ENCODE measurements around the gene EXOC1. TPM values are rescaled to one million over a fixed set of nuclear protein-coding genes. Genes with fewer than 3 reads are reported as not detected.

EXOC1 gene
- total RNA-seq, 1 experiment from 2014 or later = 12.0 TPM

- Histone ChIP-seq H3K27ac (ENCODE audit: low read depth, low read length, poor library complexity, severe bottlenecking) (no peak overlapping the region), H3K4me3 (ENCODE audit: low read depth, low read length, poor library complexity, severe bottlenecking) (no peak overlapping the region), H3K4me1 (ENCODE audit: insufficient read depth, low read length, poor library complexity, severe bottlenecking) (no peaks in the 10 kb centered on the region), H3K27me3 (replicated peaks; ENCODE audit: insufficient read depth, low read depth, low read length, poor library complexity) (no peaks in the 10 kb centered on the region), H3K9me3 (ENCODE audit: low read depth, low read length, poor library complexity, severe bottlenecking) (no peaks in the 10 kb centered on the region), H3K36me3 (ENCODE audit: insufficient read depth, low read length, poor library complexity, severe bottlenecking) (no peaks in the 10 kb centered on the region)
- TF ChIP-seq EZH2 (IDR thresholded peaks at IDR 0.05; ENCODE audit: borderline replicate concordance, low read depth, low read length, poor library complexity, severe bottlenecking) = no peak
- TF ChIP-seq, protein P1, sequence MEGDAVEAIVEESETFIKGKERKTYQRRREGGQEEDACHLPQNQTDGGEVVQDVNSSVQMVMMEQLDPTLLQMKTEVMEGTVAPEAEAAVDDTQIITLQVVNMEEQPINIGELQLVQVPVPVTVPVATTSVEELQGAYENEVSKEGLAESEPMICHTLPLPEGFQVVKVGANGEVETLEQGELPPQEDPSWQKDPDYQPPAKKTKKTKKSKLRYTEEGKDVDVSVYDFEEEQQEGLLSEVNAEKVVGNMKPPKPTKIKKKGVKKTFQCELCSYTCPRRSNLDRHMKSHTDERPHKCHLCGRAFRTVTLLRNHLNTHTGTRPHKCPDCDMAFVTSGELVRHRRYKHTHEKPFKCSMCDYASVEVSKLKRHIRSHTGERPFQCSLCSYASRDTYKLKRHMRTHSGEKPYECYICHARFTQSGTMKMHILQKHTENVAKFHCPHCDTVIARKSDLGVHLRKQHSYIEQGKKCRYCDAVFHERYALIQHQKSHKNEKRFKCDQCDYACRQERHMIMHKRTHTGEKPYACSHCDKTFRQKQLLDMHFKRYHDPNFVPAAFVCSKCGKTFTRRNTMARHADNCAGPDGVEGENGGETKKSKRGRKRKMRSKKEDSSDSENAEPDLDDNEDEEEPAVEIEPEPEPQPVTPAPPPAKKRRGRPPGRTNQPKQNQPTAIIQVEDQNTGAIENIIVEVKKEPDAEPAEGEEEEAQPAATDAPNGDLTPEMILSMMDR (conservative IDR thresholded peaks at IDR 0.05; ENCODE audit: low read depth, low read length) = no peak
- ChIA-PET POLR2A (ENCODE audit: low non-redundant PET) (no interaction called here), CTCF (no interaction called here)
- no TSS peak for BruUV-seq (replicated peaks)
- no peak for DNase-seq (ENCODE audit: low spot score)
- intact Hi-C loops (cut with micrococcal nuclease; ENCODE audit: unreplicated experiment) = no loop called here
These were observed 51.1 kb downstream of the EXOC1 start for GRCh38 chr4:55904576-55904975.

- H3K27ac ChIP-seq (ENCODE audit: low read depth, low read length, poor library complexity, severe bottlenecking) = no peak overlapping the region
These were observed 52.9 kb downstream of the EXOC1 start for GRCh38 chr4:55906323-55906722.

GRCh38 chr4:55906989-55907388, 53.5 kb downstream of the EXOC1 start:
- ChIA-PET POLR2A (ENCODE audit: low non-redundant PET) (no interaction called here), CTCF (no interaction called here)
- no peaks in the 10 kb centered on the region for H3K9me3 ChIP-seq (ENCODE audit: low read depth, low read length, poor library complexity, severe bottlenecking)
- H3K36me3 ChIP-seq (ENCODE audit: insufficient read depth, low read length, poor library complexity, severe bottlenecking) = no peaks in the 10 kb centered on the region
- no TSS peak for BruUV-seq (replicated peaks)
- no peaks in the 10 kb centered on the region for H3K4me1 ChIP-seq (ENCODE audit: insufficient read depth, low read length, poor library complexity, severe bottlenecking)
- intact Hi-C loops (cut with micrococcal nuclease; ENCODE audit: unreplicated experiment) = no loop called here
- no peak for DNase-seq (ENCODE audit: low spot score)
- no peak overlapping the region for H3K27ac ChIP-seq (ENCODE audit: low read depth, low read length, poor library complexity, severe bottlenecking)
- no peak overlapping the region for H3K4me3 ChIP-seq (ENCODE audit: low read depth, low read length, poor library complexity, severe bottlenecking)
- no peaks in the 10 kb centered on the region for H3K27me3 ChIP-seq (replicated peaks; ENCODE audit: insufficient read depth, low read depth, low read length, poor library complexity)
- TF ChIP-seq, protein P1 (conservative IDR thresholded peaks at IDR 0.05; ENCODE audit: low read depth, low read length) = no peak
- TF ChIP-seq EZH2 (IDR thresholded peaks at IDR 0.05; ENCODE audit: borderline replicate concordance, low read depth, low read length, poor library complexity, severe bottlenecking) = no peak

More at GRCh38 chr4:55906323-55906722, 52.9 kb downstream of the EXOC1 start:
- POLR2A ChIA-PET (ENCODE audit: low non-redundant PET) = no interaction called here
- BruUV-seq (replicated peaks) = no TSS peak
- no peaks in the 10 kb centered on the region for H3K36me3 ChIP-seq (ENCODE audit: insufficient read depth, low read length, poor library complexity, severe bottlenecking)
- H3K4me1 ChIP-seq (ENCODE audit: insufficient read depth, low read length, poor library complexity, severe bottlenecking) = no peaks in the 10 kb centered on the region
- H3K9me3 ChIP-seq (ENCODE audit: low read depth, low read length, poor library complexity, severe bottlenecking) = no peaks in the 10 kb centered on the region
- TF ChIP-seq, protein P1 (conservative IDR thresholded peaks at IDR 0.05; ENCODE audit: low read depth, low read length) = no peak
- TF ChIP-seq EZH2 (IDR thresholded peaks at IDR 0.05; ENCODE audit: borderline replicate concordance, low read depth, low read length, poor library complexity, severe bottlenecking) = no peak
- no peak for DNase-seq (ENCODE audit: low spot score)
- intact Hi-C loops (cut with micrococcal nuclease; ENCODE audit: unreplicated experiment) = no loop called here
- no peak overlapping the region for H3K4me3 ChIP-seq (ENCODE audit: low read depth, low read length, poor library complexity, severe bottlenecking)
- no peaks in the 10 kb centered on the region for H3K27me3 ChIP-seq (replicated peaks; ENCODE audit: insufficient read depth, low read depth, low read length, poor library complexity)
- CTCF ChIA-PET = no interaction called here

Measured in A673 (cell line).